Activated T-helper 1 cell treated with anti-CD3 and anti-CD28 coated beads, Interleukin-12 subunit alpha, Interleukin-12 subunit beta, Interleukin-2, Interleukin-4 antibody, amounts not matched to agents 30 ng/mL and 10 ng/mL and 1 ng/mL, durations not matched to agents 14 hours and 24 hours and 36 hours (primary cell): ENCODE data around the gene ARSB. TPM values are rescaled to one million over a fixed set of nuclear protein-coding genes. Genes with fewer than 3 reads are reported as not detected.
"Not testable (repeated sequence)": the region's sequence is repeated elsewhere in the genome, so short reads cannot be mapped to it uniquely, and the experiment has no call there.

Experiments used
- DNase-seq: peaks from one replicate; pipeline ENCODE4 v3.0.0; 2021; ENCODE audit warnings: low spot score
- H3K27ac Mint-ChIP-seq: one replicate; pipeline ENCODE4 v1.8.0; 2021; ENCODE audit warnings: mild to moderate bottlenecking, mixed read lengths
- H3K27me3 Mint-ChIP-seq: one replicate; pipeline ENCODE4 v1.8.0; 2022; ENCODE audit warnings: mild to moderate bottlenecking, moderate library complexity, mixed read lengths; ENCODE audit not compliant: insufficient read depth
- H3K36me3 Mint-ChIP-seq: one replicate; pipeline ENCODE4 v1.8.0; 2021; ENCODE audit warnings: low read depth, mixed read lengths
- H3K4me1 Mint-ChIP-seq: one replicate; pipeline ENCODE4 v1.8.0; 2021; ENCODE audit warnings: low read depth, mixed read lengths
- H3K4me3 Mint-ChIP-seq: one replicate; pipeline ENCODE4 v1.8.0; 2021; ENCODE audit warnings: mild to moderate bottlenecking, moderate library complexity, mixed read lengths
- H3K9me3 Mint-ChIP-seq: one replicate; pipeline ENCODE4 v1.8.0; 2021; ENCODE audit warnings: mixed read lengths
- intact Hi-C: fragments of 100-400 bp; cut with micrococcal nuclease; formaldehyde crosslinking; loops from one replicate; pipeline ENCODE4 v1.15.1; 2024
- total RNA-seq: library from RNA; stranded (reverse); gene quantifications from 2 replicates; pipeline ENCODE4 v1.2.3, GENCODE V29; 2022

The ARSB gene
- total RNA-seq, 1 donor from 2014 or later, result 11.3 TPM

DNA sequence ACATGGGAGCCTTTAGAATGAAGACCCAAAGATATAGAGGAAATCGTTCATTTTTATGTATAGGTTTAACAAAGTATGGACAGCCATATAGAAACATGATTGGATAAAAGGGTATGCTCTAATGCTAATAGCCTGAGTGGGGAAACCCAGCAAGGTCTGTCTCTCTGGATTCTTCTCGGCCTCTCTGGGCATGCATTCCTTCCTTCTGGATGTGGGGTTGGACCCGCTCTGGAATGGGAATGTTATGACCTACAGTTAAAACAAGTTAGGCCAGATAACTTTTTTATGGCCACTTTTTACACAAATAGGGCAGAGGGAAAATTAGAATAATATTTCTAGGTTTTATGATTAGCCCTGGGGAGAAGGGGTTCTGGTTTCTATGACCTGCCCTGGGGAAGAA is 103.2 kb downstream of the ARSB start:
- no peak overlapping the region for H3K27ac Mint-ChIP-seq
- no peak for DNase-seq
- no peaks in the 10 kb centered on the region for H3K4me1 Mint-ChIP-seq
- peaks cover 2% of the 10 kb centered on the region for H3K36me3 Mint-ChIP-seq
- H3K9me3 Mint-ChIP-seq, result no peaks in the 10 kb centered on the region
- no peak overlapping the region for H3K4me3 Mint-ChIP-seq
- H3K27me3 Mint-ChIP-seq, result no peaks in the 10 kb centered on the region
- intact Hi-C loops, result no loop called here

DNA sequence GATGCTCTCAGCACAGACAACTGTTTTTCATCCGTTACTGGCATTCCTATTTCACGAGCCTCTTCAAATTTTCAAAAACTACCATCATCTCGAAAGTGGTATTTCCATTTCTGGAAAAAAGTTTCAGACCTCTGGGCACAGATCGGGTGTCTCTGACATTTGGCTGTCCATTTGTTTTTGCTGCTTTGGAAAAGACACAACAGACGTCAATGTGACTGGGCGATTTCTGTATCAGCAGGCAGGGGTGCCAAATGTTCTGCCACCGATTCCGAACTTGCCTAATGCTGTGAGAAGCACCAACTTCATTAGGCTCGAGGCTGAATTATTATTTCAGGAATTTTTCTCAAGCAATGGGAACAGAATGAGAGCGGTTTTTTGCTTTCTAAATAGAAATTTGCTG is 105.6 kb downstream of the ARSB start:
- no peak overlapping the region for H3K27ac Mint-ChIP-seq
- DNase-seq, result no peak
- no peak overlapping the region for H3K4me3 Mint-ChIP-seq
- H3K9me3 Mint-ChIP-seq, result no peaks in the 10 kb centered on the region
- H3K36me3 Mint-ChIP-seq, result no peaks in the 10 kb centered on the region
- intact Hi-C loops, result no loop called here
- no peaks in the 10 kb centered on the region for H3K27me3 Mint-ChIP-seq
- no peaks in the 10 kb centered on the region for H3K4me1 Mint-ChIP-seq

DNA sequence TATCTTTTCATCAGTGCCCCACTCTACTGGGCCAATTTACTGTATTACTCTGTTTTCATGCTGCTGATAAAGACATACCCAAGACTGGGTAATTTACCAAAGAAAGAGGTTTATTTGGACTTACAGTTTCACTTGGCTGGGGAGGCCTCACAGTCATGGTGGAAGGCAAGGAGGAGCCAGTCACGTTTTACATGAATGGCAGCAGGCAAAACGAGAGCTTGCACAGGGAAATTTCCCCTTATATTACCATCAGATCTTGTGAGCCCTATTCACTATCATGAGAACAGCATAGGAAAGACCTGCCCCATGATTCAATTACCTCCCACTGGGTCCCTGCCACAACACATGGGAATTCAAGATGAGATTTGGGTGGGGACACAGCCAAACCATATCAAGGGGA is 119.0 kb downstream of the ARSB start:
- DNase-seq, H3K4me1 Mint-ChIP-seq, H3K36me3 Mint-ChIP-seq, H3K27ac Mint-ChIP-seq, H3K9me3 Mint-ChIP-seq, H3K27me3 Mint-ChIP-seq, intact Hi-C loops, H3K4me3 Mint-ChIP-seq: not testable (repeated sequence)

DNA sequence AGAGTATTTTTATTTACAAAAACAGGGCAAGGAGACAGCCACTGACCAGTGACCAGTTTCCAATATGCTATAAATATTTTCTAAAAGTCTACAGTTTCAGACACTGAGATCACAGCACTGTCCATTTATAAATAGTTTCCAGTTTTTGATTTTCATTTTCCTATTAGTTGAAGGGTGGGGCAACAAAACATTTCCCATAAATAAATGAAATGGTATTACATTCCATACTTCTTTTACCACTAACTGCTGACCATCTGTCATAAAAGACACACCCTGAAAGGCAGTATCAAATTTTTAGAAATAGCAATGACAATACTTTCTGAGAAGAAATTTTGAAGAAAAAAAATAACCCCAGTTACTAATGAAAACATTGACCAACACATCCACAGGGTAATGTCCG is 126.7 kb downstream of the ARSB start:
- no peaks in the 10 kb centered on the region for H3K27me3 Mint-ChIP-seq

DNA sequence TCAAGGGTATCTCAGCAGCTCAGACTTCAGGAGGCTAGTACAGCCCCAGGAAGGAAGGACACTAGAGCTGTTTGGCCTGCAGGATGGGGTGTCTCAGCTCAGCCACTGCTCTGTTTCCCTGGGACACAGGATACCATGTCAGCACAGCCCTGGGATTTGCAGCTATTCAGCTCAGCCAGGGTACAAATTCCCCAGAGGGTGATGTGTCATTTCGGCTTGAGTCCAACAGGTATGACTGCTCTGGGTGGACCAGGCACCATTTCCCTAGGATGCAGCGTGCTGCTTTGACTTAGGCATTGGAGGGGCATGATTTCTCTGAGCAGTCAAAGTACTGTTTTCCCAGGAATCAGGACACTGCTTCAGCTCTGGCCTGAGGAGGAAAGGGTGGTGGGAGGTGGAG is 130.1 kb downstream of the ARSB start:
- no peaks in the 10 kb centered on the region for H3K4me1 Mint-ChIP-seq
- H3K9me3 Mint-ChIP-seq, result peaks cover 14% of the 10 kb centered on the region
- no peak overlapping the region for H3K4me3 Mint-ChIP-seq
- DNase-seq, result no peak
- no peaks in the 10 kb centered on the region for H3K27me3 Mint-ChIP-seq
- intact Hi-C loops, result no loop called here
- H3K27ac Mint-ChIP-seq, result no peak overlapping the region
- no peaks in the 10 kb centered on the region for H3K36me3 Mint-ChIP-seq

More for the DNA sequence above, 126.7 kb downstream of the ARSB start:
- H3K27ac Mint-ChIP-seq, result no peak overlapping the region
- peaks cover 14% of the 10 kb centered on the region for H3K9me3 Mint-ChIP-seq
- H3K4me1 Mint-ChIP-seq, result no peaks in the 10 kb centered on the region
- no peak overlapping the region for H3K4me3 Mint-ChIP-seq
- intact Hi-C loops, result no loop called here
- no peaks in the 10 kb centered on the region for H3K36me3 Mint-ChIP-seq
- no peak for DNase-seq

DNA sequence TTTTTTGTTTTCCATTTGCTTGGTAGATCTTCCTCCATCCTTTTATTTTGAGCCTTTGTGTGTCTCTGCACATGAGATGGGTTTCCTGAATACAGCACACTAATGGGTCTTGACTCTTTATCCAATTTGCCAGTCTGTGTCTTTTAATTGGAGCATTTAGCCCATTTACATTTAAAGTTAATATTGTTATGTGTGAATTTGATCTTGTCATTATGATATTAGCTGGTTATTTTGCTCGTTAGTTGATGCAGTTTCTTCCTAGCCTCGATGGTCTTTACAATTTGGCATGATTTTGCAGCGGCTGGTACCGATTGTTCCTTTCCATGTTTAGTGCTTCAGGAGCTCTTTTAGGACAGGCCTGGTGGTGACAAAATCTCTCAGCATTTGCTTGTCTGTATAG is 133.2 kb downstream of the ARSB start:
- peaks cover 14% of the 10 kb centered on the region for H3K9me3 Mint-ChIP-seq
- intact Hi-C loops, H3K27me3 Mint-ChIP-seq: not testable (repeated sequence)

DNA sequence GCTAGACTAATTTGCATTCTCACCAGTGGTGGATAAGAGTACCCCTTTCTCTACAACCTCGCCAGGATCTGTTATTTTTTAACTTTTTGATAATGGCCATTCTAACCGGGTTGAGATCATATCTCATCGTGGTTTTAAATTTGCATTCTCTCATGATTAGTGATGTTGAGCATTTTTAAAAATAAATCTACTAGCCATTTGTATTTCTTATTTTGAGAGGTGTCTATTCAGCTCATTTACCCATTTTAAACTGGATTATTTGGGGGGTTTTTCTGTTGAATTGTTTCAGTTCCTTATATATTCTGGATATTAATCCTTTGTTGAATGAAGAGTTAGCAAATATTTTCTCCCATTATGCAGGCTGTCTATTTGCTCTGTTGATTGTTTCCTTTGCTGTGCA is 139.6 kb downstream of the ARSB start:
- H3K27ac Mint-ChIP-seq, result no peak overlapping the region
- H3K27me3 Mint-ChIP-seq, result peaks cover 6% of the 10 kb centered on the region
- H3K4me1 Mint-ChIP-seq, result no peaks in the 10 kb centered on the region
- no peaks in the 10 kb centered on the region for H3K9me3 Mint-ChIP-seq
- intact Hi-C loops, result no loop called here
- H3K4me3 Mint-ChIP-seq, result no peak overlapping the region
- DNase-seq, result no peak
- H3K36me3 Mint-ChIP-seq, result no peaks in the 10 kb centered on the region

More for the DNA sequence above, 133.2 kb downstream of the ARSB start:
- H3K27ac Mint-ChIP-seq, H3K4me1 Mint-ChIP-seq, H3K4me3 Mint-ChIP-seq, DNase-seq, H3K36me3 Mint-ChIP-seq: not testable (repeated sequence)

DNA sequence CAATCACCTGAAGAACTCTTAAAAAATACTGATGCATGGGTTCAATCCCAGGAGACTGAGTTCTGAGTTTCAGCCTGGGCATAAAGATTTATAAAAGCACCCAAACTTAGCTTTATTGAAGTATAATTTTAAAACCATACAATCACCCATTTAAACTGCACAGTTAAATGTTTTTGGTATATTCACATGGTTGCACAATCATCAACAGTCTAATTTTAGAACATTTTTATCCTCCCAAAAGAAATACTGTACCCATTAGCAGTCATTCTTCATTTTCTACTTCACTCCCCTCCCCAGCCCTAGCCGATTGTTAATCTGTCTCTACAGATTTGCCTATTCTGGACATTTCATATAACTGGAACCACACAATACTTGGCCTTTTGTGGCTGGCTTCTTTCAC is 141.7 kb downstream of the ARSB start:
- Mint-ChIP-seq H3K9me3 (no peaks in the 10 kb centered on the region), H3K4me3 (no peak overlapping the region), H3K27ac (no peak overlapping the region), H3K4me1 (no peaks in the 10 kb centered on the region), H3K27me3 (peaks cover 6% of the 10 kb centered on the region), H3K36me3 (no peaks in the 10 kb centered on the region)
- intact Hi-C loops, result no loop called here
- no peak for DNase-seq

DNA sequence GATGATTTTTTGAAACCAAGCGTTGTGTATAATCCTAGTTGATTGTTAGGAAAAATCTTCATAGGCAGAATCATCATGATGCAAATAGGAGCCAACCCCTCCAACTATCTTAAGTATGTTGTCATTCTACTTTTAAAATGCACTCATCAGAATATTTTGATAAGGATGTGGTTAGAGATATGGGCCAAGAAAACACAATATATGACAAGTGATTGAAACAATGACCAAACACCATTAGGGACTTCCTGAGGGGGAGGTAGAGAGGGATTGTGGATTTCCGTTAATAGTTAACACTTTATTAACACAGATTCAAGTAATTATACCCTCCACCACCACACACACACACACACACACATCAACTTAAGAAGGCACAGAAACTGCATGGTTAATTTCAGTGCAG is 143.3 kb downstream of the ARSB start:
- H3K4me3 Mint-ChIP-seq, result no peak overlapping the region
- H3K9me3 Mint-ChIP-seq, result no peaks in the 10 kb centered on the region
- H3K36me3 Mint-ChIP-seq, result no peaks in the 10 kb centered on the region
- no peak overlapping the region for H3K27ac Mint-ChIP-seq
- intact Hi-C loops, result no loop called here
- H3K4me1 Mint-ChIP-seq, result no peaks in the 10 kb centered on the region
- DNase-seq, result no peak
- peaks cover 6% of the 10 kb centered on the region for H3K27me3 Mint-ChIP-seq

DNA sequence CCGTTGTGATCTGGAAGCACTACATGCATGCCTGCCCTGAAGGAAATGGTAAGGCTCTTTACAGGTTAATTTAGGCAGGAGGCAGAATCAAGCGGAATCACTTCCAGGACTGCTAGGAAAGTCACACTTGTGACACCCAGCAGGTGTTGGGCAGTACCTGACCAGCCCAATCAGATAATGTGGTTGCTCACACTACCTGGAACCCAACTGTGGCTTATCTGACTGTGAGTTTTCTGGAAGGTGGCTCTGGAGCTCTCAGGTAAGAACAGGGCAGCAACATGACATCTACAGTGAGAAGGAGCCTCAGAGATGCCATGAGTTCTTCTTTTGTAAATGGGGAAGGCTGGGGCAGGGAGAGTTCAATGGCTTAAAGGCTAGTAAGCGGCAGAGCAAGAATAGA is 146.4 kb downstream of the ARSB start:
- Mint-ChIP-seq H3K36me3 (no peaks in the 10 kb centered on the region), H3K4me1 (no peaks in the 10 kb centered on the region), H3K27ac (no peak overlapping the region), H3K27me3 (no peaks in the 10 kb centered on the region), H3K4me3 (no peak overlapping the region), H3K9me3 (no peaks in the 10 kb centered on the region)
- intact Hi-C loops, result no loop called here
- DNase-seq, result no peak

DNA sequence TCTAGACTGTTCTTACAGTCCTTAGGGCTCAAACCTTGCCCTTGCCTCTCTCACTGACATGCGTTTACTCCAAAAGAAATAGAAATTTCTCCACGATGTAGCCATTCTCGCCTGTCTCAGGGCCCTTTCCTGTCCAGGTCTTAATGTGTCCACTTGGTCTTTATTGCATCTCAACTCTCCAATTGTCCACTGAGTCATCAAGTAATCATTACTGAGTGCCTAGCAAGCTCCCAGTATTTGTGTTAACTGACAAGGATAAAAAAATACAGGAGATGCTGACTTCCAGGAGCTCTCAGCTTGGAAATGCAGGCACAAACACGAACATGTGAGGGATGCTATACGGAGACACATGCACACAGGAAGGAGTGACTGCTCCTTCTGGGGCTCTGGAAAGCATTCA is 147.3 kb downstream of the ARSB start:
- no peaks in the 10 kb centered on the region for H3K27me3 Mint-ChIP-seq
- no peaks in the 10 kb centered on the region for H3K4me1 Mint-ChIP-seq
- H3K36me3 Mint-ChIP-seq, result no peaks in the 10 kb centered on the region
- no peak for DNase-seq
- intact Hi-C loops, result no loop called here
- no peak overlapping the region for H3K27ac Mint-ChIP-seq
- no peak overlapping the region for H3K4me3 Mint-ChIP-seq
- no peaks in the 10 kb centered on the region for H3K9me3 Mint-ChIP-seq

DNA sequence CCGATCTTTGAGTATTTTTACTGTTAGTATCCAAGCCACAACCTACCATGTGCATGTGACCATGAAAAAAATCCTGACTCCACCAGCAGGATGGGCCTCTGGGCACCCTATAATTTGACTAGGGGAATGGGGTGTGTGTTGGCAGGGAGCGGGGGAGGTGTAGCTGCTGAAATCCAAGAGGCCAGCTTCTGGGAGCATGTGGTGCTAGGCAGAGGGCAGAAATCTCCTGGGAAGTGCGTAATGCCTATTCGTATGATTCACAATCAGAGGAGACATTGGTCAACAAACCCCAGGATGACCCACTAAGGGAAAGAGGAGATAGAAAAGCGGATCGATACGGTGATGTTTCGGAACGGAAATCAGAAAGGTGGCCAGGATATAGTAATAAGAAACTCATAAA is 149.9 kb downstream of the ARSB start:
- Mint-ChIP-seq H3K27ac (no peak overlapping the region), H3K9me3 (no peaks in the 10 kb centered on the region), H3K27me3 (no peaks in the 10 kb centered on the region), H3K36me3 (no peaks in the 10 kb centered on the region), H3K4me1 (no peaks in the 10 kb centered on the region), H3K4me3 (no peak overlapping the region)
- intact Hi-C loops, result no loop called here
- no peak for DNase-seq

DNA sequence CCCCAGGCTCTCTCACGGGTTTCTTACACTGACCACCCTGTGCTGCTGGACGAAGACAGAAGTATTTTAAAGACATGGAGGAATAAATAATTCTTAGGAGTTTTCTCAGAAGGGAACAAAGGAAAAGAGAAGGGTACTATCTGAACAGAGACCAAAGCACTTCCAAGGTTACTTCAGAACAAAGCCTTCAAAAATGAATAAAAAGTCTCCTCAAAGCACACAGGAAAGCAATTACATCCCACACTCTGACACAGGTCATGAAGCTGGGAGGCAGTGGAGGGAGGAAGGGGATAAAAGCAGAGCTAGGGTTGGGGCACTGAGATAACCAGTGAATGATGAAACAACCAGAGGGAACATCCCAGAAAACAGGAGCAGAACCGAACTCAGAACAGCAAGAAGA is 151.8 kb downstream of the ARSB start:
- Mint-ChIP-seq H3K4me1 (no peaks in the 10 kb centered on the region), H3K27ac (no peak overlapping the region), H3K36me3 (no peaks in the 10 kb centered on the region), H3K9me3 (no peaks in the 10 kb centered on the region), H3K4me3 (no peak overlapping the region), H3K27me3 (no peaks in the 10 kb centered on the region)
- intact Hi-C loops, result no loop called here
- no peak for DNase-seq

DNA sequence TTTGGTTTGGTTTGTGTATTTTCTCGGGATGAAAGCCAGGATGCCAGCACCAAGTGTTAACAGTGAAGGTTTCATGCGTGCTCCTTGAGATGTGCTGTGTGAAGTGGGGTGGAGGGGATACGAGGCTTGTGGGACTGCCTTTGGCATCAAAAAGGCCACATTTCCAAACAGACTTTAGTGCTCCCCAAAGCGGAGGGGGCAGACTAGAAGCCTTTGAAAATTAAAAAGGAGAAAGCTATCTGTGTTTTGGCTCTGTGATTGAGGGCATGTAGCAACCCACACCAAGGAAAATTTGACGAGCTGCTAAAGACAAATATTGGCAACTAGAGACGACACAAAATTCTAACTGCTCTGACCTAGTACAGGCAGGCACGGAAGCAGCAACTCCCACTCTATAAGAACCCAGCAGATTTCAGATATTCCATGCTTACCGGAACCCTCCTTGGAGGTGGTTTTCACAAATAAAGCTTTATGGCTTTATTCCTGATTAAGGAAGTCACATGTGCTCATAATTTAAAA is 154.5 kb downstream of the ARSB start:
- H3K27ac Mint-ChIP-seq, result no peak overlapping the region
- H3K9me3 Mint-ChIP-seq, result no peaks in the 10 kb centered on the region
- no peaks in the 10 kb centered on the region for H3K27me3 Mint-ChIP-seq
- H3K4me3 Mint-ChIP-seq, result no peak overlapping the region
- H3K36me3 Mint-ChIP-seq, result no peaks in the 10 kb centered on the region
- H3K4me1 Mint-ChIP-seq, result no peaks in the 10 kb centered on the region
- no peak for DNase-seq
- intact Hi-C loops, result no loop called here
